Stimulated activated CD4-positive, alpha-beta T cell treated with anti-CD3 and anti-CD28 coated beads, Interleukin-2, amount 100 ng/mL, for 24 hours (primary cell): ENCODE results near the gene CCIN.
"Not testable (repeated sequence)": the region's sequence is repeated elsewhere in the genome, so short reads cannot be mapped to it uniquely, and the experiment has no call there.

Experiments
- DNase-seq, 2 donors: peaks; one replicate each; pipeline ENCODE4 v3.0.0-alpha.2; 2020

Gene CCIN

DNA sequence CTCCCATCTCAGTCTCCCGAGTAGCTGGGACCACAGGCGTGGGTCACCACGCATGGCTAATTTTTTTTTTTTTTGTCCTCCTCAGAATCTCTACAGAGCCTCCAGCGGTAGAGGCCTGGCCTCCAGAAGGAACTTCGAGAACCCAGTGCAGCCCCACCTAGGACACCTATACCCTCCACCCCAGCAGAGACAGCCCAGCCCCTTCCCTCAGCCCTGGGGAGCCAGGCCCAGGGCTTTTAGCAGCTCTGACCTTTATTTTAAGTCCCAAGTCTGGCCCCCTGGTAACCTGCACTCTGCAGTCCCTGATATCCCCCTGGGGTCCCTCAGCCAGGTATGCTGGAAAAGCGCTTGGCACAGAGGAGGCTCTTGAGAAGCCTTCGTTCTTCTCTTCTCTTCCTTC is 27.4 kb upstream of the CCIN start:
- DNase-seq, result no peak

DNA sequence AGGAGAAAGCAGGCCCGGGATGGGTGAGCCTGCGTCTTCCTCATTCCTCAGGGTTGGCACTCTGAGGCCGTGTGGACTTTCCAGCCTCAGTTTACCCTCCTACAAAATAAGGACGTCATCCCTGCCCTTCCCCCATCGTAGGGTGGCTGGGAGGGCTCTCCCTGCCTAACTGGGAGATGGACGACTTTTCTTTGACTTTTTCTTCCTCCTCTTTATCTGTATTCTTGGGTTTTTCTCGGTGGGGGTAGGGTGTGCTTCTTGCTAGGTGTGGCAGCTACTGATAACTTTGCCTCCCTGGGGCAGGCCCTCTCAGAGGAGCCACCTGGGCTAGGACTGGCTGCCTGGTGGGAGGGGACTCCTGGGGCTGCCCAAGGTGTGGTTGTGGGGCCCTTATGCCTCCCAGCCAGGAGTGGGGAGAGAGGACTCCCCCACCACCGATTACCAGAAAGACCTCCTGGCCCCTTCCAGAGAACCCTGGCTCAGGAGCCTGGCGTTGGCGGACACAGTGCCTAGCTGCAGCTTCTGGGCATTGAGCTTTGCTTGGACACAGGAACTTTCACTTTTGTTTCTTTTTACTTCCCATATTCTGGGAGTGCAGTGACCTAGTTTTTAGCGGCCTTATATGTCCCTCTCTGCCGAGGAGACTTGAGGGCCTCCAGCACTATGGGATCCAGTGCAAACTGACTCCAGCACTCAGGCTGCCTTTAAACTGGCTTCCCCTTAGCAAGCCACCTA is 26.5 kb upstream of the CCIN start:
- DNase-seq, result no peak

DNA sequence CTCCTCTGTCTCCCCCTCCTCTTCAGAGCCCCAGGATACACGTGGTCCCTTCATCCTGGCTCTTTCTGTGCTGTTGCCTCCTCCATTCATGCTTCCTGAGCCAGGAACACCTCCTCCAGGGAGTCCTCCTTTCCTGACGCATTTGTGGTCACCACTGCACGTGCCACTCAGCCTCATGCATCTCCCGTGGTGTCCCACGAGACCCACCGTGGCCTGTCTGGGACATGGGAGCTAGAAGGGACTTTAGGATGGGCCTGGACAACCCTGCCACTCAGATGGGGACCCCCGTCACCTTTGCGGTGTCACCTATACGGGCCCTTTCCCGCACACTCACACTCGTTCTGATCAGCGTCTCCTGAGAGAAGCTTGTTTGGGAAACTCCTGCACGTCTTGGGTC is 25.9 kb upstream of the CCIN start:
- DNase-seq, result no peak

GRCh38 chr9:36144309-36145232 is 24.6 kb upstream of the CCIN start:
- no peak for DNase-seq

DNA sequence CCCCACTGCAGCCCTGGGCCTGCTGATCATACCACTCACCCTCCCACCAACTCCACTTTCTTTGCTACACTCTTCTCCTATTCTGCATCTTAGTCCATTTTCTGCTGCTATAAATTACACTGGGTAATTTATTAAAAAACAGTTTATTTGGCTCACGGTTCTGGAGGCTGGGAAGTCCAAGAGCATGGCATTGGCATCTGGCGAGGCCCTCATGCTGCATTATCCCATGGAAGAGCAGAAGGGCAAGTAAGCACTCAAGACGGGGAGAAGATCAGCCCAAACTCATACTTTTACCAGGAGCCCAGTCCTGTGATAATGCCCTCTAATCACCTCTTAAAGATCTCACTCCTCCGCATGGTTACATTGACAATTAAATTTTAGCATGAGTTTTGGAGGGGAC is 23.2 kb upstream of the CCIN start:
- DNase-seq, result no peak

DNA sequence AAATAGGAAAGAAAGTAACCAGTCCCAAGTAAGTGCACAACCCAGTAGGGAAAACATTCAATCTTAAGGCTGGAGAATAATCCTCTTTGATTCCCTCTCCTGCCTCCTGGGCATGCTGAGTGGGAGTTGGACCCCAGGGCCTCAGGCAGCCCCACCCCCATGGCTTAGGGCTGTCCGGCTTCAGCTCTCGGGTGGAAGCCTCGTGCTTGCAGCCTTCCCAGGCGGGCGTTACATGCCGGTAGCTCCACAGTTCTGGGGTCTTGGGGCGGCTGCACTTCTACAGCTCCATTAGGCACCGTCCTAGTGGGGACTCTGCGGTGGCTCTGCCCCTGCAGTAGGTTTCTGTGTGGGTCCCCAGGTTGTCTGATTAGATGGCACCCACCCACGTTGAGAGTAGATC is 22.5 kb upstream of the CCIN start:
- no peak for DNase-seq

- DNase-seq, result no peak
Measured at GRCh38 chr9:36147441-36148175, 21.6 kb upstream of the CCIN start.

DNA sequence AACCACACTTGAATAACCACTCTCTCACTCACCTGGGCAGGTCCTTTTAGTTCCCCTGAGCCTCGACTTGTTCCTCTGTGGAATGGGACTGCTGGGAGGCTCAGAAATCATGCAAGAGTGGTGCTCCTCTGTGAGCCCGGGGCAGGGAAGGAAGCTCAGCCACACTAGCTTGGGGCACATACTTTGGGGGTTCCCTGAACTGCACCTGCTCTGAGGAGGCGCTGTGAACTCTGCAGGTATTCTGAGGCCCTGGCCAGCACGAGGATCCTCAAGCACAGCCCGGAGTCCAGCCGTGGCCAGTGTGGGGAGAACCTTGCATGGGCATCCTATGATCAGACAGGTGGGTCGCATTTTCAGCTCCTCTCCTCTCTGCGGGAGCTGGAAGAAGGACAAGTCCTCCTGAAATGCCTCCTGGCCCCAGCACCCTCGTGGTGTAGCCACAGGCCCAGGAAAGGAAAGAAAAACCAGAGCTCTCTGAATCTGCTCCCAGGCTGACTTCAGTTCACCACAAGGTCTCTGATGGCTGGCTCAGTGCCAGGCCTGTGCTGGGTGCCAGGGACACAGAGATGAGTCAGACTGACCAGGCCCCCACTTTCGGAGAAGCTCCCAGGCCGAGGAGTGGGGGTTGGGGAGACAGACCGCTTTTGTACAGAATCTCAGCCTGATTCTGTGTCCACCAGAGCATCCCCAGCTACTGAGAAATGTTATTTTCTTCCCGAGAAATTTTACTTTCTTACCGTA is 20.7 kb upstream of the CCIN start:
- peak; percentile 65 to 78 for DNase-seq

DNA sequence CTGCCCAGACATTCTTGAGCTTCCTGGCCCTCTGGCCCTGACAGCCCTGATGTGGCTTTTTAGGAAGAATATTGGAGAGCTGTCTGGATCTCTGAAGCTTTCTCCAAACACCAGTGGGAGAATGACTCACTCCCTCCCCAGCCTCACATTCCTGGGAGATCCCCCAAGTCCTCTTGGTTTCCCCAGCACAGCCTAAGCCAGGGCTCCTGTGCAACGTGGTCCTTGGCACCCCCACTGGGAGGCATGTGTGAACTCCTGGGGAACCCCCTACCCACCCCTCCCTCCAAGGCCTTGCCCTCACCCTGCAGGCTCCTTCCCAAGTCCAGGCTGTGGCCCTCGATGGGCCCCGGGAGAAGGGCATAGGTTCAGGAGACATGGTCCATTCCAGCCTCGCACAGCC is 20.0 kb upstream of the CCIN start:
- DNase-seq, result no peak

DNA sequence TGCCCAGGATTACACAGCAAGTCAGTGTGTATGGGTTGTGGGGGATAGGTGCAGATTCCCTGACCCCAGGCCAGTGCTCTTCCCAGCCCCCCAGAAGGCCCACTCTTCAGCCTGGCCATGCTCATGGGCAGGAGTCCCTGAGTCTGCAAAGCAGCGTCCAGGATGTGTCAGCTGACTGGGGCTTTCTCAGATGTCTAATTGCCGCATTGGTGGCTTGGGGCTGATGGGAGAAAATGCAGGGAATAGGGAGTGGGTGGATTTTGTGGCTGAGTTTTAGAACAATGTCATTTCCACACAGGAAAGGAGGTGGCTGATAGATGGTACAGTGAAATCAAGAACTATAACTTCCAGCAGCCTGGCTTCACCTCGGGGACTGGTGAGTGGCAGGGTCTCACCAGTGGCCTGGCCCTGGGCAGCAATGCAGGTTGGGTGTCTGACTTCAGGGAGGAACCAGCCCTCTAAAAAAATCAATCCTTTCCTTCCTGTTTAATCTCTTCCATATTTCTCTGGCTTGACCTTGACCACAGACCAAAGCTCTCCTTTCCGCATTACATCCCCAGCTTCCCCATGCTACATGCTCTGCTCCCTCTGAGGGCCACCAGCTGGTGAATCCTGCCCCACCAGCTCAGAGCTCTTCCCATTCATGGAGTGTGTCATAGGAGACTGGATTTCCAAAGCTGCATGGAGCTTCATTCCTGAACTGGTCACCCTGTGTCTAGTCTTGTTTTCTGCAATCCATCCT is 18.4 kb upstream of the CCIN start:
- DNase-seq, result no peak

DNA sequence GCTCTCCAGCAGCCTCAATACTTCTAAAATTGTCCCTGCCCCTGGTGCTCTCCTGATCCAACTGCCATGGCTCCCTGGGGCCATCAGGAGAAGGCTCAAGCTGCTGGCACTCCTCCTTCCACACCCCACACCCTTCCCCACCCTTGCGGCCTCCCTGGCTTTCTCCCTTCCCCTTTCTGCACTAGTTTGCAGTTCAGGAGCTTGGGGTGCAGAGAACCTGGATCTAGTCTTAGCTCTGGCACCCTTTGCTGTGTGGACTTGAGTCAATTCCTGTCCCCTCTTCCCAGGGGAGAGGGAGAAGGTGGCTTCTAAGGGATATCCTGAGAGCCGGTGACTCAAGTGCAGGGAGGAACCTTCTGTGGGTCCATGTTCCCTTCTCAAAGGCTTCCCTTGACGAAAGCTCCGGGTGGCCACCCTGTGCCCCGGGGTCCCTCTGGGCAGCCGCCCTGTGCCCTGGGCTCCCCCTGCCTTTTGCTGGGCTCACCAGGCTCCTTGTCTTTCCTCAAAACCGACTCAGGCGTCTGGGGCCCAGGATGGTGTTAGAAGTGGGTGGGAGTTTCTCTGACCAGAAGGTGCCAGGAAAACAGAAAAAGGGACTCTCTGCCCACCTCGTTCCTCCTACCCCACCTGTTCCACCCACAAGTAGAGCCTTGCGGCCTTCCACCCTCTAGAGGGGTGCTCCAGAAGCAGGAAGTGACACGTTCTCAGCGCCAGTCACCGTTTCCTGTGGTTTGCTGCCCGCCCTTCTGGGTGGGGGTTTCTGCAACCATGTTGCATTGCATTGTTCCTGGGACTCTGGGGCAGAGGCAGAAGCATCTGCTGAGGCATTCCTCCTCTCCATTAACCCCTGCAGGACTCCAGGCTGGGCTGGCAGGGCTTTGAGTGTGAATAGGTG is 17.6 kb upstream of the CCIN start:
- DNase-seq, result peak; percentile 84

- no peak for DNase-seq
Measured at GRCh38 chr9:36152741-36153438, 16.3 kb upstream of the CCIN start.

GRCh38 chr9:36153746-36154145 is 15.4 kb upstream of the CCIN start:
- DNase-seq, result no peak

- DNase-seq, result no peak
Measured at GRCh38 chr9:36154331-36154952, 14.7 kb upstream of the CCIN start.

- no peak for DNase-seq
Measured at GRCh38 chr9:36156116-36156515, 13.1 kb upstream of the CCIN start.

DNA sequence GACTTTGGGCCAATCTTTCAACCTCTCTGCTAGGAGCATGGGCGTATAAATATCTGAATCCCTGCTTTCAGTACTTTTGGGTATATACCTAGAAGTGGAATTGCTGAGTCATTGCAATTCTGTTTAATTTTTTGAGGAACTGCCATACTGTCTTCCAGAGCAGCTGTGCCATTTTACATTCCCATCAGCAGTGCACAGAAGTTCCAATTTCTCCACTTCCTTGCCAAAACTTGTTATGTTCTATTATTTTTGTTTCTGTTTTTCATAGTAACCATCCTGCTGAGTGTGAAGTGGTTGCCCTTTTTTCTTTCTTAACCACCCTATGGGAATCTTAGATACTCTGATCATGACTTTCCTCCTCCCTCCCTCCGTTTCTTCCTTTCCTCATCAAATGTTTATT is 11.1 kb upstream of the CCIN start:
- DNase-seq, result no peak

GRCh38 chr9:36158917-36159316 is 10.3 kb upstream of the CCIN start:
- no peak for DNase-seq

GRCh38 chr9:36159509-36159908 is 9.7 kb upstream of the CCIN start:
- DNase-seq, result not testable (repeated sequence)

DNA sequence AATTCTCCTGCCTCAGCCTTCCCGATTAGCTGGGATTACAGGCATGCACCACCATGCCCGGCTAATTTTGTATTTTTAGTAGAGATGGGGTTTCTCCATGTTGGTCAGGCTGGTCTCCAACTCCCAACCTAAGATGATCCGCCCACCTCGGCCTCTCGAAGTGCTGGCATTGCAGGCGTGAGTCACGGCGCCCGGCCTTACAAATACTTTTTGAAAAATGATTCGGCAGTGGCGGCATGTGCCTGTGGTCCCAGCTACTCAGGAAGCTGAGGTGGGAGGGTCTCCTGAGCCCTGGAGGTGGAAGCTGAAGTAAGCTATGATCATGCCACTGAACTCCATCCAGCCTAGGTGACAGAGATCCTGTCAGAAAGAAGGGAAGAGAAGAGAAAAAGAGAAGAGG is 9.1 kb upstream of the CCIN start:
- DNase-seq, result not testable (repeated sequence)

- no peak for DNase-seq
Measured at GRCh38 chr9:36161187-36161586, 8.0 kb upstream of the CCIN start.
